ENCODE results near the gene HEATR5B. TPM values are rescaled to one million over a fixed set of nuclear protein-coding genes. Genes with fewer than 3 reads are reported as not detected.

Gene HEATR5B
- total and polyA plus RNA-seq, 2 of the 8 experiments (the other 6 are each of a cell fraction or from before 2014, with no cell fraction given) = 7.0 to 12.6 TPM

DNA sequence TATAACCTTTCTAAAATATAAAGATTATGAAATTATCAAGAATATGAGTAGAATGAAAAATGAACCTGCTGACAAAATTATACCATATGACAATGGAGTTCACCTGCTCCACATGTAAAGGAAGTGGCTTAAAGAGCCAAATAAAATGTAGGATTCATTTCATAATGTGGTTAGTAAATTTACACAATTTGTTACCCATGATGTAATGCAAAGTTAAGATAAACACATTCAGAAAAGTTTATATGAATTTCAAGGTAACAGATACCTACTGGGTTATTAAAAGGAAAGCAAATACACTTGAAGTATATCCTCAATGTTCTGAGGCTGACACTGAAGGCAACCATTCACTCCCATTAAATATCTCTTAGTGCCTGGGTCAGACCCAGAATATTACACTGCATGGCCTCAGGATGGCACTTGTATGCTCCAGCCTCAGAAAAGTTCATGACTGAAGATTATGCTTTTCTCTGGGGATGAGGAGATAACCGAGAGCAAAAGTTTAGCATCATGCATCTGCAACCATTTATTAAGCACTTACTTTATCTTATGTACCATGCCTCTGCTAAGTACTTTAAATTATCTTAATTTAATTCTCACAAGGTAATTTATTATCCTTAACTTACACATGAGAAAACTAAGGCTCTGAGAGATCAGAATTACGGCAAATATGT, 124.0 kb downstream of the HEATR5B start:
- Histone ChIP-seq H2BK12ac (ENCODE audit: low read depth, low read length) (no peak overlapping the region), H2BK15ac (ENCODE audit: low read length) (no peak overlapping the region), H2AK5ac (ENCODE audit: low read depth, low read length) (no peak overlapping the region), H3K79me2 (ENCODE audit: control insufficient read depth in 1 of 2, insufficient read depth in 2 of 2, low read length in 2 of 2) (peaks cover 3 to 88% of the 10 kb centered on the region in 2 experiments; a peak in 3 of 4 replicates), H2BK120ac (replicated peaks; ENCODE audit: low read depth, low read length) (no peak overlapping the region), H4K8ac (ENCODE audit: extremely low read depth, insufficient read depth, low read length) (no peak overlapping the region), H3K4me3 (ENCODE audit: extremely low read depth in 1 of 4, insufficient read depth in 2 of 4, low read depth in 3 of 4, low read length in 4 of 4) (no peak overlapping the region), H2BK5ac (ENCODE audit: low read depth, low read length) (no peak overlapping the region), H3K27ac (ENCODE audit: low read depth, low read length) (no peak overlapping the region), H3K9me3 (ENCODE audit: insufficient read depth in 2 of 2, low read depth in 1 of 2, low read length in 1 of 2) (no peaks in the 10 kb centered on the region), H3K4me1 (replicated peaks in 1 of 4; ENCODE audit: control insufficient read depth in 3 of 4, insufficient read depth in 4 of 4, low read length in 3 of 4) (peaks cover 3 to 17% (median 12%) of the 10 kb centered on the region in 4 experiments; a peak in 5 of 7 replicates), H3K36me3 (ENCODE audit: control insufficient read depth in 2 of 4, insufficient read depth in 4 of 4, low read length in 3 of 4) (no peaks in the 10 kb centered on the region; a peak in 1 of 8 replicates), H3K9ac (replicated peaks in 1 of 4; ENCODE audit: extremely low read depth in 1 of 4, low read depth in 3 of 4, low read length in 3 of 4) (no peak overlapping the region), H3K14ac (ENCODE audit: insufficient read length) (no peak overlapping the region), H3K56ac (replicated peaks; ENCODE audit: insufficient read length, low read depth, low read length) (no peak overlapping the region), H4K5ac (ENCODE audit: insufficient read length, low read depth, low read length) (no peak overlapping the region), H3K79me1 (ENCODE audit: low read depth, low read length) (no peaks in the 10 kb centered on the region), H3K4ac (replicated peaks; ENCODE audit: insufficient read length, low read depth, low read length) (no peak overlapping the region), H3K18ac (ENCODE audit: extremely low read depth, low read length) (no peak overlapping the region), H4K91ac (replicated peaks; ENCODE audit: insufficient read length, low read length) (no peak overlapping the region), H2BK20ac (ENCODE audit: low read length) (no peak overlapping the region), H4K20me1 (replicated peaks in 1 of 2; ENCODE audit: control insufficient read depth in 1 of 2, insufficient read depth in 2 of 2, low read length in 2 of 2) (no peaks in the 10 kb centered on the region), H2AFZ (ENCODE audit: low read length) (no peak overlapping the region), H3K23me2 (ENCODE audit: low read depth, low read length) (peaks cover 2% of the 10 kb centered on the region; the same call in 1 of the 2 replicates), H3K4me2 (ENCODE audit: insufficient read depth in 1 of 2, low read depth in 2 of 2, low read length in 2 of 2) (no peak overlapping the region), H3K27me3 (replicated peaks in 1 of 4; ENCODE audit: control insufficient read depth in 3 of 4, extremely low read depth in 1 of 4, insufficient read depth in 3 of 4, low read length in 3 of 4) (no peaks in the 10 kb centered on the region), H3K23ac (ENCODE audit: insufficient read length) (no peak overlapping the region)
- WGBS, 2 experiments (ENCODE audit: extremely low coverage in 1 of 2, insufficient coverage in 1 of 2, insufficient read length in 1 of 2, insufficient replicate concordance in 2 of 2, low coverage in 1 of 2, low lambda C conversion rate in 2 of 2, missing lambda C conversion rate in 1 of 2) = 89% methylated on average over 2 of the region's 2 CpGs; no CpG with 5 or more reads in 1 of the 2 experiments
- ChIA-PET CTCF (ENCODE audit: partially characterized antibody) (interaction anchor here (0.9 to 1.5 kb wide), 3 partner anchors 46 to 149 kb away, joined by 3 to 4 read pairs (median 3); no protein-coding TSS in a partner anchor), POLR2A (ENCODE audit: partially characterized antibody) (interaction anchor here (1.4 kb wide), 1 partner anchor 10 kb away, joined by 3 read pairs; no protein-coding TSS in a partner anchor)
- FAIRE-seq = no peak
- no peak for DNase-seq (ENCODE audit: low read depth in 1 of 2, low spot score in 2 of 2)
- TF ChIP-seq SIX5 (IDR thresholded peaks at IDR 0.05; ENCODE audit: low read depth, low read length) (no peak), SUZ12 (IDR thresholded peaks at IDR 0.05; ENCODE audit: low read length) (no peak), MAFK (IDR thresholded peaks at IDR 0.05; ENCODE audit: low read depth, low read length) (no peak), EGR1 (IDR thresholded peaks at IDR 0.05; ENCODE audit: borderline replicate concordance, low read depth, low read length) (no peak), SP1 (IDR thresholded peaks at IDR 0.05; ENCODE audit: low read depth, low read length) (no peak), EZH2 (IDR thresholded peaks at IDR 0.05; ENCODE audit: low read depth, low read length, severe bottlenecking) (no peak), SP2 (IDR thresholded peaks at IDR 0.05; ENCODE audit: low read length) (no peak), RXRA (IDR thresholded peaks at IDR 0.05; ENCODE audit: insufficient read depth, low read depth, low read length) (no peak)
- TF ChIP-seq, protein P1, sequence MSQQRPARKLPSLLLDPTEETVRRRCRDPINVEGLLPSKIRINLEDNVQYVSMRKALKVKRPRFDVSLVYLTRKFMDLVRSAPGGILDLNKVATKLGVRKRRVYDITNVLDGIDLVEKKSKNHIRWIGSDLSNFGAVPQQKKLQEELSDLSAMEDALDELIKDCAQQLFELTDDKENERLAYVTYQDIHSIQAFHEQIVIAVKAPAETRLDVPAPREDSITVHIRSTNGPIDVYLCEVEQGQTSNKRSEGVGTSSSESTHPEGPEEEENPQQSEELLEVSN (IDR thresholded peaks at IDR 0.05) = no peak
- TF ChIP-seq, protein P2, sequence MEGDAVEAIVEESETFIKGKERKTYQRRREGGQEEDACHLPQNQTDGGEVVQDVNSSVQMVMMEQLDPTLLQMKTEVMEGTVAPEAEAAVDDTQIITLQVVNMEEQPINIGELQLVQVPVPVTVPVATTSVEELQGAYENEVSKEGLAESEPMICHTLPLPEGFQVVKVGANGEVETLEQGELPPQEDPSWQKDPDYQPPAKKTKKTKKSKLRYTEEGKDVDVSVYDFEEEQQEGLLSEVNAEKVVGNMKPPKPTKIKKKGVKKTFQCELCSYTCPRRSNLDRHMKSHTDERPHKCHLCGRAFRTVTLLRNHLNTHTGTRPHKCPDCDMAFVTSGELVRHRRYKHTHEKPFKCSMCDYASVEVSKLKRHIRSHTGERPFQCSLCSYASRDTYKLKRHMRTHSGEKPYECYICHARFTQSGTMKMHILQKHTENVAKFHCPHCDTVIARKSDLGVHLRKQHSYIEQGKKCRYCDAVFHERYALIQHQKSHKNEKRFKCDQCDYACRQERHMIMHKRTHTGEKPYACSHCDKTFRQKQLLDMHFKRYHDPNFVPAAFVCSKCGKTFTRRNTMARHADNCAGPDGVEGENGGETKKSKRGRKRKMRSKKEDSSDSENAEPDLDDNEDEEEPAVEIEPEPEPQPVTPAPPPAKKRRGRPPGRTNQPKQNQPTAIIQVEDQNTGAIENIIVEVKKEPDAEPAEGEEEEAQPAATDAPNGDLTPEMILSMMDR (IDR thresholded peaks at IDR 0.05; ENCODE audit: control extremely low read depth in 1 of 3, insufficient read depth in 1 of 3, low read depth in 1 of 3, low read length in 3 of 3) = no peak

Measured in H1 (cell line).